HG02759 (cell line): ENCODE measurements around the gene VEPH1.

Source experiments
- ATAC-seq: cut with Tn5 transposase; IDR thresholded peaks from one replicate; pipeline ENCODE4 v1.9.1; 2021; ENCODE audit warnings: mild to moderate bottlenecking, moderate library complexity; ENCODE audit not compliant: unreplicated experiment

The VEPH1 gene

GRCh38 chr3:157276801-157277200 lies 226.4 kb downstream of the VEPH1 start:
- ATAC-seq = no peak

- no peak for ATAC-seq
These were observed 227.4 kb downstream of the VEPH1 start for GRCh38 chr3:157275832-157276231.

GRCh38 chr3:157274644-157275137 lies 228.5 kb downstream of the VEPH1 start:
- no peak for ATAC-seq

GRCh38 chr3:157271283-157271882 lies 231.8 kb downstream of the VEPH1 start:
- ATAC-seq = no peak

GRCh38 chr3:157268026-157268425 lies 235.2 kb downstream of the VEPH1 start:
- ATAC-seq = no peak

- no peak for ATAC-seq
These were observed 237.3 kb downstream of the VEPH1 start for GRCh38 chr3:157265931-157266330.

- ATAC-seq = no peak
These were observed 240.2 kb downstream of the VEPH1 start for GRCh38 chr3:157263027-157263426.

- no peak for ATAC-seq
These were observed 242.2 kb downstream of the VEPH1 start for GRCh38 chr3:157261000-157261399.

- no peak for ATAC-seq
These were observed 243.4 kb downstream of the VEPH1 start for GRCh38 chr3:157259825-157260224.

- ATAC-seq = no peak
These were observed 246.1 kb downstream of the VEPH1 start for GRCh38 chr3:157257101-157257500.

- ATAC-seq = no peak
These were observed 247.4 kb downstream of the VEPH1 start for GRCh38 chr3:157255797-157256196.

- ATAC-seq = no peak
These were observed 251.5 kb downstream of the VEPH1 start for GRCh38 chr3:157251685-157252084.

- no peak for ATAC-seq
These were observed 253.6 kb downstream of the VEPH1 start for GRCh38 chr3:157249606-157250005.

GRCh38 chr3:157248590-157249422 lies 254.4 kb downstream of the VEPH1 start:
- no peak for ATAC-seq

GRCh38 chr3:157247391-157247790 lies 255.8 kb downstream of the VEPH1 start:
- no peak for ATAC-seq

GRCh38 chr3:157242836-157243235 lies 260.4 kb downstream of the VEPH1 start:
- no peak for ATAC-seq

GRCh38 chr3:157241599-157241998 lies 261.6 kb downstream of the VEPH1 start:
- no peak for ATAC-seq

- ATAC-seq = no peak
These were observed 262.8 kb downstream of the VEPH1 start for GRCh38 chr3:157240408-157240807.

- peak; percentile 100 for ATAC-seq
These were observed 264.0 kb downstream of the VEPH1 start for GRCh38 chr3:157239082-157239704.

GRCh38 chr3:157238457-157238856 lies 264.8 kb downstream of the VEPH1 start:
- no peak for ATAC-seq

- ATAC-seq = no peak
These were observed 265.3 kb downstream of the VEPH1 start for GRCh38 chr3:157237886-157238285.

- ATAC-seq = no peak
These were observed 267.9 kb downstream of the VEPH1 start for GRCh38 chr3:157235291-157235690.
